H9 (cell line): Measurements from ENCODE around the gene SNX15. TPM values are rescaled to one million over a fixed set of nuclear protein-coding genes. Genes with fewer than 3 reads are reported as not detected.
A peak's percentile ranks its signal among the peaks of the same experiment; 100 is the strongest.

Experiments
- DNase-seq: peaks from one replicate; pipeline ENCODE4 v3.0.0-alpha.2; 2017
- H2AFZ ChIP-seq: one replicate; pipeline ENCODE4 v1.6.1; 2013; ENCODE audit warnings: mild to moderate bottlenecking, low read length, control low read depth, moderate library complexity
- H2AK5ac ChIP-seq: 2 replicates; pipeline ENCODE4 v1.6.1; 2013; ENCODE audit warnings: low read length, control low read depth, mixed read lengths; ENCODE audit not compliant: insufficient read length
- H2BK120ac ChIP-seq: one replicate; pipeline ENCODE4 v1.6.1; 2013; ENCODE audit warnings: low read depth, mild to moderate bottlenecking, low read length, control low read depth, inconsistent platforms; ENCODE audit not compliant: poor library complexity, severe bottlenecking
- H2BK12ac ChIP-seq: 2 replicates; pipeline ENCODE4 v1.6.1; 2013; ENCODE audit warnings: low read length, control low read depth, mixed read lengths, low read depth; ENCODE audit not compliant: insufficient read length
- H2BK15ac ChIP-seq: 2 replicates; pipeline ENCODE4 v1.6.1; 2013; ENCODE audit warnings: low read depth, low read length, control low read depth
- H2BK20ac ChIP-seq: one replicate; pipeline ENCODE4 v1.6.1; 2013; ENCODE audit warnings: low read depth, mild to moderate bottlenecking, low read length, control low read depth, inconsistent platforms; ENCODE audit not compliant: poor library complexity, severe bottlenecking
- H2BK5ac ChIP-seq: 2 replicates; pipeline ENCODE4 v1.6.1; 2013; ENCODE audit warnings: low read length, control low read depth, mixed read lengths; ENCODE audit not compliant: insufficient read length
- H3K14ac ChIP-seq: 2 replicates; pipeline ENCODE4 v1.6.1; 2013; ENCODE audit warnings: low read length, control low read depth; ENCODE audit not compliant: insufficient read depth
- H3K18ac ChIP-seq: 2 replicates; pipeline ENCODE4 v1.6.1; 2013; ENCODE audit warnings: low read depth, mild to moderate bottlenecking, mixed read lengths, low read length, control low read depth; ENCODE audit not compliant: insufficient read length
- H3K23ac ChIP-seq: 2 replicates; pipeline ENCODE4 v1.6.1; 2013; ENCODE audit warnings: low read length, control low read depth, mixed read lengths, low read depth; ENCODE audit not compliant: insufficient read length
- H3K23me2 ChIP-seq: 2 replicates; pipeline ENCODE4 v1.6.1; 2013; ENCODE audit warnings: low read depth, mild to moderate bottlenecking, mixed read lengths, low read length, control low read depth; ENCODE audit not compliant: insufficient read length, poor library complexity, severe bottlenecking
- H3K27ac ChIP-seq: 2 replicates; pipeline ENCODE4 v1.5.1; 2013; ENCODE audit warnings: low read length, control low read depth, mixed read lengths, low read depth; ENCODE audit not compliant: insufficient read length
- H3K27me3 ChIP-seq: 2 replicates; pipeline ENCODE4 v1.6.1; 2013; ENCODE audit warnings: low read length, control low read depth, inconsistent platforms; ENCODE audit not compliant: insufficient read depth
- H3K4ac ChIP-seq: 2 replicates; pipeline ENCODE4 v1.6.1; 2013; ENCODE audit warnings: low read depth, mild to moderate bottlenecking, control low read depth, inconsistent platforms, low read length, moderate library complexity
- H3K4me1 ChIP-seq: 2 replicates; pipeline ENCODE4 v1.6.1; 2013; ENCODE audit warnings: low read length, control low read depth, inconsistent platforms; ENCODE audit not compliant: insufficient read depth
- H3K4me2 ChIP-seq: 2 replicates; pipeline ENCODE4 v1.6.1; 2013; ENCODE audit warnings: low read length, control low read depth, mixed read lengths; ENCODE audit not compliant: insufficient read length, insufficient read depth
- H3K56ac ChIP-seq: 2 replicates; pipeline ENCODE4 v1.6.1; 2013; ENCODE audit warnings: low read depth, mild to moderate bottlenecking, mixed read lengths, low read length, control low read depth; ENCODE audit not compliant: insufficient read length
- H3K79me1 ChIP-seq: 2 replicates; pipeline ENCODE4 v1.6.1; 2013; ENCODE audit warnings: low read depth, mild to moderate bottlenecking, moderate library complexity, low read length, control low read depth, inconsistent platforms; ENCODE audit not compliant: insufficient read depth, poor library complexity, severe bottlenecking
- H3K79me2 ChIP-seq: 2 replicates; pipeline ENCODE4 v1.6.1; 2013; ENCODE audit warnings: low read length, control low read depth, inconsistent platforms; ENCODE audit not compliant: insufficient read depth
- H3K9ac ChIP-seq: 2 replicates; pipeline ENCODE4 v1.6.1; 2013; ENCODE audit warnings: low read length, control low read depth, mixed read lengths; ENCODE audit not compliant: insufficient read length; ENCODE audit errors: extremely low read depth
- H3K9me3 ChIP-seq: one replicate; pipeline ENCODE4 v1.6.1; 2013; ENCODE audit warnings: low read depth, low read length, inconsistent platforms; ENCODE audit not compliant: control insufficient read depth
- H3T11ph ChIP-seq: one replicate; pipeline ENCODE4 v1.6.1; 2013; ENCODE audit warnings: mild to moderate bottlenecking, low read length, control low read depth, inconsistent platforms
- H4K20me1 ChIP-seq: one replicate; pipeline ENCODE4 v1.6.1; 2013; ENCODE audit not compliant: control insufficient read depth, insufficient read length, insufficient read depth
- H4K5ac ChIP-seq: 2 replicates; pipeline ENCODE4 v1.6.1; 2013; ENCODE audit warnings: low read depth, mild to moderate bottlenecking, mixed read lengths, low read length, control low read depth; ENCODE audit not compliant: insufficient read length
- H4K8ac ChIP-seq: replicated peaks from 2 replicates; pipeline ENCODE4 v1.6.1; 2013; ENCODE audit warnings: low read length, control low read depth, mixed read lengths, low read depth; ENCODE audit not compliant: insufficient read length
- H4K91ac ChIP-seq: 2 replicates; pipeline ENCODE4 v1.6.1; 2013; ENCODE audit warnings: low read depth, mild to moderate bottlenecking, moderate library complexity, mixed read lengths, low read length, control low read depth; ENCODE audit not compliant: insufficient read length
- H3K27ac Mint-ChIP-seq, 3 experiments: 2 replicates in 2 of 3; 3 replicates in 1 of 3; pipeline ENCODE4 v1.8.0; 2020 to 2021; ENCODE audit warnings: mixed read lengths in 3 of 3, mild to moderate bottlenecking in 1 of 3, moderate library complexity in 1 of 3
- H3K27me3 Mint-ChIP-seq: 2 replicates; pipeline ENCODE4 v1.8.0; 2021; ENCODE audit warnings: low read depth, mild to moderate bottlenecking, moderate library complexity, mixed read lengths
- H3K36me3 Mint-ChIP-seq, 3 experiments: 2 replicates in 2 of 3; 3 replicates in 1 of 3; pipeline ENCODE4 v1.8.0; 2020 to 2021; ENCODE audit warnings: low read depth in 3 of 3, mixed read lengths in 3 of 3; ENCODE audit not compliant: insufficient read depth in 1 of 3
- H3K4me1 Mint-ChIP-seq, 2 experiments: 2 replicates each; pipeline ENCODE4 v1.8.0; 2020; ENCODE audit warnings: mixed read lengths in 2 of 2
- H3K4me3 Mint-ChIP-seq, 2 experiments: 2 replicates in 1 of 2; 3 replicates in 1 of 2; pipeline ENCODE4 v1.8.0; 2020 to 2021; ENCODE audit warnings: mild to moderate bottlenecking in 2 of 2, mixed read lengths in 2 of 2, moderate library complexity in 1 of 2
- H3K9me3 Mint-ChIP-seq, 2 experiments: 2 replicates in 1 of 2; 3 replicates in 1 of 2; pipeline ENCODE4 v1.8.0; 2020; ENCODE audit warnings: mild to moderate bottlenecking in 2 of 2, mixed read lengths in 2 of 2, moderate library complexity in 1 of 2
- CTCF ChIP-seq: fragments of 200-600 bp; sonication (generic); conservative IDR thresholded peaks from 3 replicates; pipeline ENCODE4 v1.8.0; 2021; ENCODE audit warnings: antibody characterized with exemption, mild to moderate bottlenecking
- WGBS: extraction: QIAGEN DNeasy Blood & Tissue Kit; methylation state at CpG from one replicate; pipeline ENCODE4 v1.1.7; 2013; ENCODE audit warnings: missing lambda C conversion rate, low lambda C conversion rate, mixed read lengths; ENCODE audit not compliant: insufficient read length; ENCODE audit errors: extremely low coverage; 5-methylcytosine and 5-hydroxymethylcytosine counted together
- total RNA-seq: library from RNA; stranded (reverse); gene quantifications from 2 replicates; pipeline ENCODE4 v1.2.1, GENCODE V29; 2021

Gene SNX15
- total RNA-seq, 1 experiment from 2014 or later = 24.3 TPM

- H4K91ac ChIP-seq = no peak overlapping the region
- H3K9me3 ChIP-seq = no peaks in the 10 kb centered on the region
- no peak overlapping the region for H3K56ac ChIP-seq
- H2BK20ac ChIP-seq = no peak overlapping the region
- no peak overlapping the region for H2BK120ac ChIP-seq
- no peak for TF ChIP-seq CTCF
- H3K4me2 ChIP-seq = no peak overlapping the region
- H2BK12ac ChIP-seq = no peak overlapping the region
- no peak overlapping the region for H2AK5ac ChIP-seq
- DNase-seq = no peak
- H3K27me3 ChIP-seq = no peaks in the 10 kb centered on the region
- H3K4me1 ChIP-seq = no peaks in the 10 kb centered on the region
- no peak overlapping the region for H3K4ac ChIP-seq
- H3K79me1 ChIP-seq = no peaks in the 10 kb centered on the region
- no peak overlapping the region for H2AFZ ChIP-seq
- no peaks in the 10 kb centered on the region; a peak in 1 of 5 replicates for H3K9me3 Mint-ChIP-seq
- H4K8ac ChIP-seq = no peak overlapping the region
- no peak overlapping the region for H4K5ac ChIP-seq
- 0 out of 7 replicates have a peak overlapping the region, but pooled peaks of 1 of the 3 experiments have one; percentile 35 for H3K27ac Mint-ChIP-seq
- no peak overlapping the region for H3K14ac ChIP-seq
- no peak overlapping the region for H3K23ac ChIP-seq
- no peak overlapping the region for H2BK5ac ChIP-seq
- H4K20me1 ChIP-seq = peaks cover 3% of the 10 kb centered on the region
- peaks cover 8% of the 10 kb centered on the region; the same call in 1 of the 2 replicates for H3K79me2 ChIP-seq
- no peaks in the 10 kb centered on the region for H3K27me3 Mint-ChIP-seq
- no peak overlapping the region for H3K27ac ChIP-seq
- H3K9ac ChIP-seq = no peak overlapping the region
- H3K36me3 Mint-ChIP-seq = peaks cover 10 to 51% (median 49%) of the 10 kb centered on the region in 3 experiments
- no peak overlapping the region for H2BK15ac ChIP-seq
- H3K23me2 ChIP-seq = peaks cover 12% of the 10 kb centered on the region
- H3T11ph ChIP-seq = no peak overlapping the region
- no peak overlapping the region for H3K18ac ChIP-seq
- WGBS = no CpG with 5 or more reads among the region's 9 CpGs
- no peak overlapping the region for H3K4me3 Mint-ChIP-seq
- H3K4me1 Mint-ChIP-seq = peaks cover 14 to 16% of the 10 kb centered on the region in 2 experiments
These were observed 59.6 kb downstream of the SNX15 start for GRCh38 chr11:65086809-65087208.
